Measurements from ENCODE around the gene CCL25. TPM values are rescaled to one million over a fixed set of nuclear protein-coding genes. Genes with fewer than 3 reads are reported as not detected.
"Not testable (repeated sequence)": the region's sequence is repeated elsewhere in the genome, so short reads cannot be mapped to it uniquely, and the experiment has no call there.

Gene CCL25
- total and polyA plus RNA-seq, 9 of the 15 experiments (the other 6 are each of a cell fraction or from before 2014, with no cell fraction given) = 0.15 TPM; not detected in 8

DNA sequence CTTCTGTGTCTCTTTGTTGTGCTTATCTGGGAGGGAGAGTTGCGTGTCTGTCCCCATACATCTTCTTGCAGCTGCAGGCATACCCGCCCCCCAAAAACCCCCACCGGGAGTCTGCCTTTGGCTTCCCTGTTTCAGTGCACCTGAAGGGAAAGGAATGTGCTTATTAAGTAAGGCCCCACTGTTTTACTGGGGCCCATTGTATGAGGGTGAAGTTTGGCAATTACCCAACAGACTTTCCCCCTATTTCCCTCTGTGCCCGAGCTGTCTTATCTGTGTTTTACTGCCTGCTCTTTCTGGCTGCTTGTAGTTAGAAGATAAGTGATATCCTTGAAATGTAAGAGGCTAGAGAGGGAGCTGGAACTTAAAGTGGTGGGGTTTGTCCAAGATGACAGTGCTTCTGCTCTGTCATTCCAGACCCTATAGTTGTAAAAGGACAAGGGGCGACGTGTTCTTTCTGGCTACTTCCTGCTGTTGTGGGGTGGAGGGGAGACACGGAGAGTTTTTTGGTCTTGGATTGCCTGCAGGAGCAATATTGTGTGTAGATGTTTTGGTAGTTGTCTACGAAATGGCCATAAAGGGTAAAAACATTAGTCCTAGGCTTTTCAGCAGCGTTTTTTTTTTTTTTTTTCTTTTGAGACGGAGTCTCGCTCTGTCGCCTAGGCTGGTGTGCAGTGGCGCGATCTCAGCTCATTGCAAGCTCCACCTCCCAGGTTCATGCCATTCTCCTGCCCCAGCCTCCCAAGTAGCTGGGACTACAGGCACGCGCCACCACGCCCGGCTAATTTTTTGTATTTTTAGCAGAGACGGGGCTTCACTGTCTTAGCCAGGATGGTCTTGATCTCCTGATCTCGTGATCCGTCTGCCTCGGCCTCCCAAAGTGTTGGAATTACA is 19.0 kb upstream of the CCL25 start (continued):
- TF ChIP-seq ZBTB11 (CRISPR knock-in tag; IDR thresholded peaks at IDR 0.05) = peak in 1 of 3 experiments; percentile 80; a peak in 2 of 6 replicates
- peak; percentile 60; the same call in 1 of the 2 replicates for TF ChIP-seq MTA3 (IDR thresholded peaks at IDR 0.05; ENCODE audit: borderline replicate concordance)
- TF ChIP-seq ZNF766 (CRISPR knock-in tag; conservative IDR thresholded peaks at IDR 0.05) = peak; percentile 93
- peak; percentile 83 for TF ChIP-seq VEZF1 (CRISPR knock-in tag; IDR thresholded peaks at IDR 0.05)
- TF ChIP-seq SUPT5H (IDR thresholded peaks at IDR 0.05) = peak; percentile 55
- TF ChIP-seq SMARCA4 (IDR thresholded peaks at IDR 0.05) = peak; percentile 98
- peak; percentile 96 for TF ChIP-seq SMARCC2 (IDR thresholded peaks at IDR 0.05; ENCODE audit: low read depth)
- 0 out of 2 replicates have a peak, but pooled peaks have one; percentile 44 for TF ChIP-seq ZNF589 (CRISPR knock-in tag; IDR thresholded peaks at IDR 0.05; ENCODE audit: low read depth)
- TF ChIP-seq HDAC8 (tag; IDR thresholded peaks at IDR 0.05) = peak; percentile 83
- not testable (repeated sequence) for TF ChIP-seq NR4A1 (CRISPR knock-in tag; IDR thresholded peaks at IDR 0.05); PBX2 (CRISPR knock-in tag; IDR thresholded peaks at IDR 0.05; ENCODE audit: low read depth)
- peak; percentile 94 for TF ChIP-seq NR4A1 (tag; IDR thresholded peaks at IDR 0.05)
- TF ChIP-seq CREM (IDR thresholded peaks at IDR 0.05; ENCODE audit: low read depth) = 0 out of 2 replicates have a peak, but pooled peaks have one; percentile 4
- peak; percentile 12 to 66; a peak in 1 of 4 replicates for TF ChIP-seq FOXK2 (conservative IDR thresholded peaks at IDR 0.05 in 1 of 2, IDR thresholded peaks at IDR 0.05 in 1 of 2; ENCODE audit: low read depth in 2 of 2)
- 0 out of 2 replicates have a peak, but pooled peaks have one; percentile 75 for TF ChIP-seq KLF6 (CRISPR knock-in tag; IDR thresholded peaks at IDR 0.05; ENCODE audit: borderline replicate concordance)
- TF ChIP-seq MTA1 (IDR thresholded peaks at IDR 0.05; ENCODE audit: borderline replicate concordance) = peak; percentile 49
- TF ChIP-seq PBX2 (tag; conservative IDR thresholded peaks at IDR 0.05; ENCODE audit: low read depth) = peak; percentile 66
- peak; percentile 76 for TF ChIP-seq HDAC2 (IDR thresholded peaks at IDR 0.05)
- TF ChIP-seq CXXC5 (CRISPR knock-in tag; IDR thresholded peaks at IDR 0.05) = peak; percentile 77
- peak; percentile 81; the same call in 1 of the 2 replicates for TF ChIP-seq HDGF (IDR thresholded peaks at IDR 0.05)
